Measurements from ENCODE around the gene PLTP. TPM values are rescaled to one million over a fixed set of nuclear protein-coding genes. Genes with fewer than 3 reads are reported as not detected.

Gene PLTP
- polyA plus RNA-seq, 1 experiment, result 22.0 TPM

GRCh38 chr20:45848969-45849582 lies 62.9 kb downstream of the PLTP start:
- Histone ChIP-seq H3K27me3 (ENCODE audit: control insufficient read depth, insufficient read depth, low read length) (no peaks in the 10 kb centered on the region), H3K4me3 (ENCODE audit: low read depth, low read length) (no peak overlapping the region), H3K36me3 (ENCODE audit: control insufficient read depth, insufficient read depth, low read length) (peaks cover 12% of the 10 kb centered on the region)
- ChIA-PET POLR2A (no interaction called here), CTCF (interaction anchor here (0.6 to 0.8 kb wide), 2 partner anchors 10 to 123 kb away, joined by 3 read pairs; partner anchors contain the start of gene ZNF335)
- TF ChIP-seq, protein P1, sequence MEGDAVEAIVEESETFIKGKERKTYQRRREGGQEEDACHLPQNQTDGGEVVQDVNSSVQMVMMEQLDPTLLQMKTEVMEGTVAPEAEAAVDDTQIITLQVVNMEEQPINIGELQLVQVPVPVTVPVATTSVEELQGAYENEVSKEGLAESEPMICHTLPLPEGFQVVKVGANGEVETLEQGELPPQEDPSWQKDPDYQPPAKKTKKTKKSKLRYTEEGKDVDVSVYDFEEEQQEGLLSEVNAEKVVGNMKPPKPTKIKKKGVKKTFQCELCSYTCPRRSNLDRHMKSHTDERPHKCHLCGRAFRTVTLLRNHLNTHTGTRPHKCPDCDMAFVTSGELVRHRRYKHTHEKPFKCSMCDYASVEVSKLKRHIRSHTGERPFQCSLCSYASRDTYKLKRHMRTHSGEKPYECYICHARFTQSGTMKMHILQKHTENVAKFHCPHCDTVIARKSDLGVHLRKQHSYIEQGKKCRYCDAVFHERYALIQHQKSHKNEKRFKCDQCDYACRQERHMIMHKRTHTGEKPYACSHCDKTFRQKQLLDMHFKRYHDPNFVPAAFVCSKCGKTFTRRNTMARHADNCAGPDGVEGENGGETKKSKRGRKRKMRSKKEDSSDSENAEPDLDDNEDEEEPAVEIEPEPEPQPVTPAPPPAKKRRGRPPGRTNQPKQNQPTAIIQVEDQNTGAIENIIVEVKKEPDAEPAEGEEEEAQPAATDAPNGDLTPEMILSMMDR (IDR thresholded peaks at IDR 0.05; ENCODE audit: insufficient read depth, low read depth, low read length), result no peak
- DNase-seq (ENCODE audit: low read depth), result no peak

Other genes with a start within 250 kb of the PLTP start
- not detected in 2 replicates for gene WFDC11, start 241.9 kb downstream of the PLTP start, polyA plus RNA-seq (2011; rRNA removed)
- gene WFDC13, start 210.1 kb downstream of the PLTP start, polyA plus RNA-seq (2011; rRNA removed), result not detected in 2 replicates
- gene WFDC10B, start 207.1 kb downstream of the PLTP start, polyA plus RNA-seq (2011; rRNA removed), result not detected in 2 replicates
- not detected in 2 replicates for gene SPINT4, start 189.8 kb downstream of the PLTP start, polyA plus RNA-seq (2011; rRNA removed)
- 0.71 and 0.78 TPM in 2 replicates for gene WFDC3, start 120.3 kb downstream of the PLTP start, polyA plus RNA-seq (2011; rRNA removed)
- gene DNTTIP1, start 120.2 kb downstream of the PLTP start, polyA plus RNA-seq (2011; rRNA removed), result 35.6 and 44.8 TPM in 2 replicates
- gene UBE2C, start 99.5 kb downstream of the PLTP start, polyA plus RNA-seq (2011; rRNA removed), result 70.6 and 90.8 TPM in 2 replicates
- 0.60 and 0.81 TPM in 2 replicates for gene TNNC2, start 84.8 kb downstream of the PLTP start, polyA plus RNA-seq (2011; rRNA removed)
- 13.6 and 17.8 TPM in 2 replicates for gene SNX21, start 78.4 kb downstream of the PLTP start, polyA plus RNA-seq (2011; rRNA removed)
- gene ACOT8, start 54.8 kb downstream of the PLTP start, polyA plus RNA-seq (2011; rRNA removed), result 34.3 and 49.9 TPM in 2 replicates
- 3.7 and 4.5 TPM in 2 replicates for gene ZSWIM3, start 54.5 kb downstream of the PLTP start, polyA plus RNA-seq (2011; rRNA removed)
- 4.9 and 6.0 TPM in 2 replicates for gene ZSWIM1, start 30.9 kb downstream of the PLTP start, polyA plus RNA-seq (2011; rRNA removed)
- gene SPATA25, start 24.5 kb downstream of the PLTP start, polyA plus RNA-seq (2011; rRNA removed), result 0.59 and 0.66 TPM in 2 replicates
- 2.1 and 4.3 TPM in 2 replicates for gene NEURL2, start 20.9 kb downstream of the PLTP start, polyA plus RNA-seq (2011; rRNA removed)
- gene CTSA, start 20.8 kb downstream of the PLTP start, polyA plus RNA-seq (2011; rRNA removed), result 286 and 408 TPM in 2 replicates
- gene PCIF1, start 22.5 kb upstream of the PLTP start, polyA plus RNA-seq (2011; rRNA removed), result 12.7 and 20.9 TPM in 2 replicates
- gene ZNF335, start 60.0 kb upstream of the PLTP start, polyA plus RNA-seq (2011; rRNA removed), result 4.5 and 9.9 TPM in 2 replicates
- not detected in 2 replicates for gene MMP9, start 96.8 kb upstream of the PLTP start, polyA plus RNA-seq (2011; rRNA removed)
- 0.61 and 0.70 TPM in 2 replicates for gene SLC12A5, start 117.1 kb upstream of the PLTP start, polyA plus RNA-seq (2011; rRNA removed)
- 19.0 and 19.9 TPM in 2 replicates for gene NCOA5, start 177.8 kb upstream of the PLTP start, polyA plus RNA-seq (2011; rRNA removed)
- gene CD40, start 206.2 kb upstream of the PLTP start, polyA plus RNA-seq (2011; rRNA removed), result 7.5 and 11.6 TPM in 2 replicates

Data from BJ (cell line).